Stomach (tissue), 9 donors: ENCODE measurements around the gene CMTM1. TPM values are rescaled to one million over a fixed set of nuclear protein-coding genes. Genes with fewer than 3 reads are reported as not detected.

Source experiments
- DNase-seq, 2 donors: peaks; one replicate each; pipeline versions ENCODE4 v3.0.0 to v3.0.0-alpha.2; 2013 to 2019
- H3K27ac ChIP-seq, 5 donors: fragments of 200-600 bp in 4 of 5; sonication (generic) in 4 of 5; one replicate each; pipeline ENCODE4 v1.5.1; 2013 to 2019; ENCODE audit warnings: mild to moderate bottlenecking in 1 of 5, moderate library complexity in 1 of 5
- H3K27me3 ChIP-seq, 3 donors: fragments of 200-600 bp; sonication (generic); one replicate each; pipeline ENCODE4 v1.5.1; 2017 to 2019; ENCODE audit warnings: mixed run types in 1 of 3
- H3K36me3 ChIP-seq, 4 donors: fragments of 200-600 bp; sonication (generic); 1 replicate in 3 of 4; 2 replicates in 1 of 4; pipeline ENCODE4 v1.5.1; 2016 to 2019
- H3K4me1 ChIP-seq, 4 donors: fragments of 200-600 bp; sonication (generic); one replicate each; pipeline ENCODE4 v1.5.1; 2016 to 2019
- H3K4me3 ChIP-seq, 4 donors: fragments of 200-600 bp; sonication (generic) in 3 of 4; one replicate each; pipeline ENCODE4 v1.5.1; 2016 to 2019; ENCODE audit warnings: mild to moderate bottlenecking in 1 of 4
- H3K9me3 ChIP-seq, 4 donors: fragments of 200-600 bp; sonication (generic); one replicate each; pipeline ENCODE4 v1.5.1; 2016 to 2019
- CTCF ChIP-seq, 7 experiments: fragments of 450-650 bp in 4 of 7; fragments of 200-600 bp in 3 of 7; sonication (generic) in 3 of 7; IDR thresholded peaks; one replicate each; pipeline ENCODE4 v1.5.1; 2016 to 2019; ENCODE audit warnings: antibody characterized with exemption in 7 of 7, control low read depth in 2 of 7, mild to moderate bottlenecking in 1 of 7
- EP300 ChIP-seq: sonication (generic); formaldehyde crosslinking; IDR thresholded peaks from one replicate; pipeline ENCODE4 v1.6.1; 2017; ENCODE audit warnings: antibody characterized with exemption
- POLR2A ChIP-seq, 4 donors: fragments of 450-650 bp; IDR thresholded peaks; one replicate each; pipeline ENCODE4 v1.6.1; 2016; ENCODE audit warnings: antibody characterized with exemption in 4 of 4, control low read depth in 2 of 4, mild to moderate bottlenecking in 1 of 4, moderate library complexity in 1 of 4
- POLR2AphosphoS5 ChIP-seq, 3 donors: sonication (generic); formaldehyde crosslinking; IDR thresholded peaks; one replicate each; pipeline ENCODE4 v1.6.1; 2016; ENCODE audit warnings: antibody characterized with exemption in 3 of 3
- WGBS, 5 donors: extraction: QIAGEN DNeasy Blood & Tissue Kit in 3 of 5; methylation state at CpG; one replicate each; pipeline versions ENCODE4 v1.1.5 to v1.1.7; 2013 to 2018; 5-methylcytosine and 5-hydroxymethylcytosine counted together
- intact Hi-C: fragments of 100-400 bp; cut with DNase I; formaldehyde crosslinking; loops from one replicate; pipeline ENCODE4 v1.15.1; 2023; ENCODE audit warnings: low total_unique reads
- polyA plus RNA-seq, 3 donors: library from polyadenylated mRNA; stranded (reverse); fragments of 200-250 nt; gene quantifications; one replicate each; pipeline ENCODE4 v1.2.3, GENCODE V29; 2013
- total RNA-seq, 5 donors: library from RNA; depleted of rRNA; stranded (reverse); fragments of >200 nt; gene quantifications; one replicate each; pipeline versions ENCODE4 v1.1.0 to v1.2.3, GENCODE V29; 2014 to 2016
- donor health status: healthy with polysubstance abuse.
- donor health status: Bipolar disorder and iron deficiency.
- donor health status: healthy.

The CMTM1 gene
- total and polyA plus RNA-seq, 8 donors = 0.28 TPM; not detected in 7

DNA sequence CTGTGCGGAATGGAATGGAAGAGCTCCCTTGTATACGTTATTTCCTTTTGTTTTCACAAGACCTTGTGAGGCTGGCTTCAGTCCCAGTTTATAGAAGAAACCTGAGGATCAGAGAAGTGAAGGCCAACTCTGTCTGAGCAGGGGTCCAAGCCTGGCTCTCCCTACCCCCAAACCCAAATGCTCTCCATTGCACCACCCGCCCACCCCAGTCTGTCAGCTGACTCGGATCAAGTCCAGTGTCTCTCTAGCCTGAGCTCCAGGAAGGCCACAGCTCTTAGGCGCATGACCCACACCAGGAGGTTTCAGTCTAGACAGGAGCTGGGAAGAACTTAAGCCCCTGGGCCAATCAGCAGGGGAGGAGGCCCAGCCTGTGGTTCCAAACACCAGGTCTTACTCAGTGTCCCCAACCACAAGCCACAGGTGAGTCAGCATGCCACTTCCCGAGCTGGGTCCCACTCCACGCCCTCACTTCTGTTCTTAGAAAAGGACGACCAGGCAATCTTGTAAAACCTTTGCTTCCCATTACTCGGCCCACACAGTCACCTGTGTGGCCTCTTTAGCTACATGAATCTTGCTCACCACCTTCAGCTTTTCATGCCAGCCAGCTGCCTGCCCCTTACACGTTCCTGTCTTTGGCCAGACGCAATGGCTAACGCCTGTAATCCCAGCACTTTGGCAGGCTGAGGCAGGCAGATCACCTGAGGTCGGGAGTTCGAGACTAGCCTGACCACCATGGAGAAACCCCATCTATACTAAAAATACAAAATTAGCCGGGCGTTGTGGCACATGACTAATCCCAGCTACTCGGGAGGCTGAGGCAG is 44.1 kb upstream of the CMTM1 start:
- 60 to 70% (median 69%) methylated on average over 16 to 17 of the region's 17 CpGs for WGBS, 5 donors
- no peak for TF ChIP-seq POLR2A (IDR thresholded peaks at IDR 0.05)
- no peak for TF ChIP-seq CTCF (IDR thresholded peaks at IDR 0.05)
- TF ChIP-seq EP300 = no peak
- TF ChIP-seq POLR2AphosphoS5 (IDR thresholded peaks at IDR 0.05) = peak in 2 of 3 donors; percentile 51 to 68
- Histone ChIP-seq H3K27ac (peak overlapping the region; percentile 36 to 99 (median 93)), H3K4me3 (no peak overlapping the region), H3K36me3 (peaks cover 5 to 69% (median 42%) of the 10 kb centered on the region in 4 donors), H3K27me3 (no peaks in the 10 kb centered on the region), H3K9me3 (no peaks in the 10 kb centered on the region), H3K4me1 (peaks cover 42 to 88% (median 58%) of the 10 kb centered on the region in 4 donors)
- DNase-seq = peak; percentile 56 to 79
- intact Hi-C loops = no loop called here

- intact Hi-C loops = no loop called here
- no peak for DNase-seq
- 86 to 95% (median 90%) methylated on average over 11 of the region's 11 CpGs for WGBS, 5 donors
Measured at GRCh38 chr16:66522816-66523590, 43.2 kb upstream of the CMTM1 start.

DNA sequence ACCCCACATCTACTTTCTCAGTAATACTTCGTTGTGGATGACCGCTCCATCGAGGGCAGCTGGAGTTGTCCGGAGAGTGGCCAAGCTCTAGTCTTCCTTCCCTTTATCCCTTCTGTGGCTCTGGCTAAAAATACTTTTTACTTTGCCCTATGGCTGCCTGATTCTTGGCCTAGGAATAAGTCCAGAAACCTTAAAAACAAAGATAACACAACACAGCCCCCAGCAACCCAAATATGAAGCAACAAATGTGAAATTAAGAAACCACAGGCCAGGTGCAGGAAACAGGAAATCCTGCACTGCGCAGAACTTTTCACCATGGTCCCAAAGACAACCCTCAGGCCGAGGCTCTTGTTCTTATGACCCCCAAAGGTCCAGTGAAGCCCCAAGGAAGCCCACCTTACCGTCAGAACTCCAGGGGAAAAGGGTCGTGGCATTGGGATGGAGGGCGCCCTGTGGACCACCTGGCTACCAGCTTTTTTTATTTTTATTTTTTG is 42.3 kb upstream of the CMTM1 start:
- H3K27ac ChIP-seq = peak overlapping the region in 4 of 5 donors; percentile 67 to 99 (median 96)
- peak in 1 of 2 donors; percentile 48 for DNase-seq
- intact Hi-C loops = no loop called here
- peaks cover 33 to 70% (median 45%) of the 10 kb centered on the region in 4 donors for H3K4me1 ChIP-seq
- H3K9me3 ChIP-seq = no peaks in the 10 kb centered on the region
- peaks cover 9 to 87% (median 59%) of the 10 kb centered on the region in 4 donors for H3K36me3 ChIP-seq
- TF ChIP-seq CTCF (IDR thresholded peaks at IDR 0.05) (no peak), POLR2A (IDR thresholded peaks at IDR 0.05) (no peak), EP300 (no peak), POLR2AphosphoS5 (IDR thresholded peaks at IDR 0.05) (peak in 1 of 3 donors; percentile 44)
- 67 to 81% (median 73%) methylated on average over 9 of the region's 9 CpGs for WGBS, 5 donors
- H3K4me3 ChIP-seq = no peak overlapping the region
- no peaks in the 10 kb centered on the region for H3K27me3 ChIP-seq

More at GRCh38 chr16:66522816-66523590, 43.2 kb upstream of the CMTM1 start:
- Histone ChIP-seq H3K4me1 (peaks cover 34 to 79% (median 50%) of the 10 kb centered on the region in 4 donors), H3K27me3 (no peaks in the 10 kb centered on the region), H3K9me3 (no peaks in the 10 kb centered on the region), H3K36me3 (peaks cover 5 to 77% (median 50%) of the 10 kb centered on the region in 4 donors), H3K4me3 (no peak overlapping the region), H3K27ac (peak overlapping the region in 4 of 5 donors; percentile 67 to 99 (median 96))
- no peak for TF ChIP-seq CTCF (IDR thresholded peaks at IDR 0.05)
- TF ChIP-seq POLR2AphosphoS5 (IDR thresholded peaks at IDR 0.05) = no peak
- no peak for TF ChIP-seq POLR2A (IDR thresholded peaks at IDR 0.05)
- TF ChIP-seq EP300 = no peak

DNA sequence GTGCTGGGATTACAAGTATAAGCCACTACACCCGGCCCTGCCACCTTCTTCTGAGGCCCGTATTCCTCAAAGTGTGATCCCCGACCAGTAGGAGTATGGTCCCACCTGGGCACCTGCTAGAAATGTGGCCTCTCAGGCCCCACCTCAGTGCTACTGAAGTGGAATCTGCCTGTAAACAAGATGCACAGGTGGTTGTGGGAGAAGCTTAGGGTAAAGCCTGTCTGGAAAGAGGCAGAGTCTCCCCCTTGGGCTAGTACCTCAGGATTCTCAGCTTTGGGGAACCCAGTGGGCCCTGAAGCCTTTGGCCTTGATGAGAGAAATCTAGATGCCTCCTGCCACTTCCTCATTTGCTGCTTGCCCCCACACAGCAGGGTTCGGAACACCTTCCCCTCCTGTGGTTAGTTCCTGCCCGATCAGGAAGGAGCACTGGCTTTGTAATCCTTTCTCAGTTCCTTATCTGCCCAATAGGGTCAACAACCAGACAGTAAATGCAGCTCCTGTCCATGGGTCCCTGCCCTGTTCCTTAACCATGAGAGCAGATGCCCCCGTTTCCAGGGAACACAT is 41.6 kb upstream of the CMTM1 start:
- Histone ChIP-seq H3K9me3 (no peaks in the 10 kb centered on the region), H3K4me3 (no peak overlapping the region), H3K4me1 (peaks cover 30 to 63% (median 41%) of the 10 kb centered on the region in 4 donors), H3K27me3 (no peaks in the 10 kb centered on the region), H3K27ac (peak overlapping the region in 4 of 5 donors; percentile 67 to 99 (median 96)), H3K36me3 (peaks cover 15 to 94% (median 65%) of the 10 kb centered on the region in 4 donors)
- TF ChIP-seq CTCF (IDR thresholded peaks at IDR 0.05) = peak in 1 of 7 experiments; percentile 11
- TF ChIP-seq POLR2AphosphoS5 (IDR thresholded peaks at IDR 0.05) = peak in 2 of 3 donors; percentile 36 to 49
- no peak for TF ChIP-seq EP300
- 67 to 75% (median 68%) methylated on average over 6 of the region's 6 CpGs for WGBS, 5 donors
- intact Hi-C loops = no loop called here
- DNase-seq = peak in 1 of 2 donors; percentile 55
